HCT116 (cell line): ENCODE results near the gene CASZ1. TPM values are rescaled to one million over a fixed set of nuclear protein-coding genes. Genes with fewer than 3 reads are reported as not detected.

Experiments used
- ATAC-seq: fragments of 200-7000 bp; cut with Tn5 transposase; 2 replicates; pipeline ENCODE4 v1.9.1; 2020; ENCODE audit warnings: mild to moderate bottlenecking, moderate library complexity
- BruUV-seq: library from RNA; stranded (reverse); fragments of 400-500 nt; replicated peaks from 2 replicates; lab custom pipeline; 2021; lab: Mats Ljungman, UMichigan
- CTCF ChIA-PET: fragments of 300-600 bp; sonication (Branson Sonifier 250); formaldehyde crosslinking; loops from one replicate; lab custom pipeline; 2021; ENCODE audit warnings: antibody characterized with exemption; lab: Charles Lee
- POLR2A ChIA-PET: fragments of 300-600, 350-600 bp; sonication (Branson Sonifier 250); formaldehyde crosslinking; loops from one replicate; lab custom pipeline; 2021; ENCODE audit warnings: antibody characterized with exemption; lab: Charles Lee
- RAD21 ChIA-PET, 2 experiments: fragments of 300-600 bp; sonication (Branson Sonifier 250); formaldehyde crosslinking; loops; one replicate each; lab custom pipeline; 2023; ENCODE audit warnings: low total read pairs in 2 of 2; ENCODE audit not compliant: uncharacterized antibody in 2 of 2, unreplicated experiment in 2 of 2, low non-redundant PET in 1 of 2; lab: Charles Lee
- DNase-seq: peaks from one replicate; pipeline ENCODE4 v3.0.0-alpha.2; 2010; ENCODE audit warnings: low read depth, low spot score
- H2AFZ ChIP-seq: fragments of 200-600 bp; shearing (Covaris generic), sonication (generic); 2 replicates; pipeline ENCODE4 v1.6.1; 2017; ENCODE audit warnings: low read depth, mixed run types, mixed read lengths, antibody characterized with exemption, low read length; ENCODE audit not compliant: poor library complexity, severe bottlenecking
- H3K27ac ChIP-seq: 2 replicates; pipeline ENCODE4 v1.5.1; 2012; ENCODE audit warnings: low read depth, low read length
- H3K27me3 ChIP-seq: fragments of 200-600 bp; sonication (generic); 2 replicates; pipeline ENCODE4 v1.6.1; 2016; ENCODE audit warnings: mixed run types, low read length, mixed read lengths; ENCODE audit not compliant: insufficient read depth
- H3K36me3 ChIP-seq, 2 experiments: fragments of 200-500 bp in 1 of 2; fragments of 200-600 bp in 1 of 2; sonication (Bioruptor generic) in 1 of 2; sonication (generic) in 1 of 2; 2 replicates each; pipeline versions ENCODE4 v1.5.1 to v1.6.1; 2014 to 2016; ENCODE audit warnings: low read length in 2 of 2, inconsistent platforms in 1 of 2, mixed read lengths in 1 of 2, mixed run types in 1 of 2; ENCODE audit not compliant: insufficient read depth in 2 of 2, control insufficient read depth in 1 of 2
- H3K4me1 ChIP-seq, 2 experiments: fragments of 200-600 bp in 1 of 2; sonication (generic) in 1 of 2; 2 replicates each; pipeline versions ENCODE4 v1.5.1 to v1.6.1; 2012 to 2017; ENCODE audit warnings: low read length in 2 of 2, inconsistent platforms in 1 of 2, mild to moderate bottlenecking in 1 of 2, mixed read lengths in 1 of 2, mixed run types in 1 of 2, moderate library complexity in 1 of 2; ENCODE audit not compliant: insufficient read depth in 2 of 2, control insufficient read depth in 1 of 2
- H3K4me2 ChIP-seq: fragments of 200-600 bp; sonication (generic); 2 replicates; pipeline ENCODE4 v1.6.1; 2017; ENCODE audit warnings: mixed run types, low read length, mixed read lengths
- H3K4me3 ChIP-seq, 2 experiments: fragments of 200-600 bp in 1 of 2; sonication (generic) in 1 of 2; replicated peaks in 1 of 2; 2 replicates each; pipeline ENCODE4 v1.5.1; 2011 to 2016; ENCODE audit warnings: low read length in 2 of 2, control low read depth in 1 of 2, low read depth in 1 of 2, mild to moderate bottlenecking in 1 of 2, mixed read lengths in 1 of 2, mixed run types in 1 of 2
- H3K79me2 ChIP-seq: fragments of 200-600 bp; sonication (generic); 2 replicates; pipeline ENCODE4 v1.6.1; 2017; ENCODE audit warnings: mild to moderate bottlenecking, mixed run types, low read length, moderate library complexity, mixed read lengths; ENCODE audit not compliant: insufficient read depth
- H3K9ac ChIP-seq: fragments of 200-600 bp; sonication (generic); 2 replicates; pipeline ENCODE4 v1.6.1; 2016; ENCODE audit warnings: low read length, mixed read lengths
- H3K9me2 ChIP-seq: fragments of 200-600 bp; sonication (generic), shearing (Covaris generic); 2 replicates; pipeline ENCODE4 v1.6.1; 2017; ENCODE audit warnings: mixed run types, mild to moderate bottlenecking, moderate library complexity; ENCODE audit not compliant: insufficient read depth
- H3K9me3 ChIP-seq, 2 experiments: fragments of 200-500 bp in 1 of 2; fragments of 200-600 bp in 1 of 2; sonication (Bioruptor generic) in 1 of 2; sonication (generic) in 1 of 2; 2 replicates each; pipeline ENCODE4 v1.6.1; 2014 to 2017; ENCODE audit warnings: low read length in 2 of 2, mixed read lengths in 2 of 2, inconsistent platforms in 1 of 2, low read depth in 1 of 2, mild to moderate bottlenecking in 1 of 2, mixed run types in 1 of 2, moderate library complexity in 1 of 2; ENCODE audit not compliant: control insufficient read depth in 1 of 2, insufficient read depth in 1 of 2
- H4K20me1 ChIP-seq: fragments of 200-600 bp; sonication (generic), shearing (Covaris generic); 2 replicates; pipeline ENCODE4 v1.6.1; 2017; ENCODE audit warnings: mixed run types, mild to moderate bottlenecking, moderate library complexity; ENCODE audit not compliant: insufficient read depth
- ATF3 ChIP-seq: IDR thresholded peaks from 2 replicates; pipeline ENCODE4 v1.6.1; 2012
- CBX3 ChIP-seq: IDR thresholded peaks from 2 replicates; pipeline ENCODE4 v1.6.1; 2012; ENCODE audit warnings: low read depth
- CEBPB ChIP-seq: IDR thresholded peaks from 2 replicates; pipeline ENCODE4 v1.6.1; 2012; ENCODE audit warnings: low read depth
- ELF1 ChIP-seq: IDR thresholded peaks from 2 replicates; pipeline ENCODE4 v1.6.1; 2012; ENCODE audit warnings: low read depth, borderline replicate concordance
- FOSL1 ChIP-seq: IDR thresholded peaks from 2 replicates; pipeline ENCODE4 v1.6.1; 2012; ENCODE audit warnings: low read depth
- JUND ChIP-seq: IDR thresholded peaks from 2 replicates; pipeline ENCODE4 v1.6.1; 2012
- MAX ChIP-seq: IDR thresholded peaks from 2 replicates; pipeline ENCODE4 v1.6.1; 2012
- POLR2A ChIP-seq: IDR thresholded peaks from 2 replicates; pipeline ENCODE4 v1.7.0; 2011; ENCODE audit warnings: borderline replicate concordance; ENCODE audit not compliant: insufficient read depth, insufficient read length; ENCODE audit errors: extremely low read depth
- REST ChIP-seq: IDR thresholded peaks from 2 replicates; pipeline ENCODE4 v1.6.1; 2012; ENCODE audit warnings: low read depth
- SP1 ChIP-seq: IDR thresholded peaks from 2 replicates; pipeline ENCODE4 v1.6.1; 2012; ENCODE audit warnings: low read depth
- TCF7L2 ChIP-seq: IDR thresholded peaks from 2 replicates; pipeline ENCODE4 v1.7.0; 2011; ENCODE audit warnings: borderline replicate concordance, inconsistent platforms; ENCODE audit not compliant: insufficient read depth, insufficient read length; ENCODE audit errors: extremely low read depth
- YY1 ChIP-seq: IDR thresholded peaks from 2 replicates; pipeline ENCODE4 v1.6.1; 2011; ENCODE audit warnings: low read length, low read depth, moderate library complexity, mild to moderate bottlenecking; ENCODE audit not compliant: insufficient replicate concordance; ENCODE audit errors: extremely low read depth
- ZNF274 ChIP-seq: fragments of 200-500 bp; sonication (Bioruptor generic); IDR thresholded peaks from 2 replicates; pipeline ENCODE4 v1.6.1; 2014; ENCODE audit warnings: mild to moderate bottlenecking, low read depth, low read length, inconsistent platforms
- intact Hi-C: fragments of 100-400 bp; cut with micrococcal nuclease; formaldehyde crosslinking; loops from 2 replicates; pipeline ENCODE4 v1.10.0; 2022
- total RNA-seq: library from RNA; stranded (reverse); gene quantifications from one replicate; pipeline ENCODE4 v1.2.1, GENCODE V29; 2021; ENCODE audit not compliant: unreplicated experiment
- TF ChIP-seq, protein P1 (sequence below): IDR thresholded peaks from 2 replicates; pipeline ENCODE4 v1.6.1; 2011; ENCODE audit warnings: mild to moderate bottlenecking, low read length, moderate library complexity; ENCODE audit not compliant: insufficient replicate concordance; ENCODE audit errors: extremely low read depth

CASZ1 gene
- total RNA-seq, 1 experiment from 2014 or later, result 7.7 TPM

DNA sequence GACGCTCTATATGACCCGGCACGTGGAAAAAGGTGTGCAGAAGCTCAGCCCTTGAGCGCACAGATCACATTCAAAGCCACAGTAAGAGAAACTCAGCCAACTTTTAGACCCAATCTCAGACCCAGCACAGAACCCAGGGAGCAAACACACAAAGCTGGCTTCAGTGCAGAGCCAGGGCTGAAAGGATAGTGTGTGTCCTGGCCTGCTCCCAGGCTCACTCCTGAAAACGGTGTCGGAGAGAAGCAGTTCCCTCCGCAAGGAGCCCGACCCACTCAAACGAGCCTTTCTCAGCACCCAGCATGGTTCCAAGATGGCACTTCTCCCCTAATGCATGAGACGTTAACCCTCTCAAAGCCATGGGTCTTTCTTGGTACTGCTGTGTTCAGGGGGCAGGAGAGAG lies 39.6 kb downstream of the CASZ1 start:
- DNase-seq (no peak), ATAC-seq (no peak)
- H3K36me3 ChIP-seq, result no peaks in the 10 kb centered on the region
- H3K4me1 ChIP-seq, result peaks cover 2 to 9% of the 10 kb centered on the region in 2 experiments; a peak in 2 of 4 replicates
- intact Hi-C loops, result no loop called here
- H3K9me2 ChIP-seq, result no peaks in the 10 kb centered on the region
- no peaks in the 10 kb centered on the region for H3K79me2 ChIP-seq
- ChIA-PET CTCF (no interaction called here), RAD21 (no interaction called here), POLR2A (no interaction called here)
- no peak overlapping the region for H3K27ac ChIP-seq
- no peaks in the 10 kb centered on the region for H3K27me3 ChIP-seq
- H3K4me3 ChIP-seq, result no peak overlapping the region
- no peak for TF ChIP-seq FOSL1
- no peak for TF ChIP-seq ZNF274
- no peak for TF ChIP-seq CBX3
- TF ChIP-seq JUND, result no peak
- TF ChIP-seq TCF7L2, result no peak
- TF ChIP-seq, protein P1, sequence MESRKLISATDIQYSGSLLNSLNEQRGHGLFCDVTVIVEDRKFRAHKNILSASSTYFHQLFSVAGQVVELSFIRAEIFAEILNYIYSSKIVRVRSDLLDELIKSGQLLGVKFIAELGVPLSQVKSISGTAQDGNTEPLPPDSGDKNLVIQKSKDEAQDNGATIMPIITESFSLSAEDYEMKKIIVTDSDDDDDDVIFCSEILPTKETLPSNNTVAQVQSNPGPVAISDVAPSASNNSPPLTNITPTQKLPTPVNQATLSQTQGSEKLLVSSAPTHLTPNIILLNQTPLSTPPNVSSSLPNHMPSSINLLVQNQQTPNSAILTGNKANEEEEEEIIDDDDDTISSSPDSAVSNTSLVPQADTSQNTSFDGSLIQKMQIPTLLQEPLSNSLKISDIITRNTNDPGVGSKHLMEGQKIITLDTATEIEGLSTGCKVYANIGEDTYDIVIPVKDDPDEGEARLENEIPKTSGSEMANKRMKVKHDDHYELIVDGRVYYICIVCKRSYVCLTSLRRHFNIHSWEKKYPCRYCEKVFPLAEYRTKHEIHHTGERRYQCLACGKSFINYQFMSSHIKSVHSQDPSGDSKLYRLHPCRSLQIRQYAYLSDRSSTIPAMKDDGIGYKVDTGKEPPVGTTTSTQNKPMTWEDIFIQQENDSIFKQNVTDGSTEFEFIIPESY, result no peak
- TF ChIP-seq REST, result no peak
- no peak for TF ChIP-seq MAX
- no peak for TF ChIP-seq SP1
- TF ChIP-seq ELF1, result no peak
- no peak for TF ChIP-seq YY1
- no peak for TF ChIP-seq CEBPB
- TF ChIP-seq ATF3, result no peak
- no peak for TF ChIP-seq POLR2A
- BruUV-seq, result no TSS peak
- no peak overlapping the region for H2AFZ ChIP-seq
- H3K9me3 ChIP-seq, result no peaks in the 10 kb centered on the region
- no peaks in the 10 kb centered on the region for H4K20me1 ChIP-seq
- no peak overlapping the region for H3K9ac ChIP-seq
- H3K4me2 ChIP-seq, result no peak overlapping the region
